ENCODE results near the gene RASSF9.

Gene RASSF9

DNA sequence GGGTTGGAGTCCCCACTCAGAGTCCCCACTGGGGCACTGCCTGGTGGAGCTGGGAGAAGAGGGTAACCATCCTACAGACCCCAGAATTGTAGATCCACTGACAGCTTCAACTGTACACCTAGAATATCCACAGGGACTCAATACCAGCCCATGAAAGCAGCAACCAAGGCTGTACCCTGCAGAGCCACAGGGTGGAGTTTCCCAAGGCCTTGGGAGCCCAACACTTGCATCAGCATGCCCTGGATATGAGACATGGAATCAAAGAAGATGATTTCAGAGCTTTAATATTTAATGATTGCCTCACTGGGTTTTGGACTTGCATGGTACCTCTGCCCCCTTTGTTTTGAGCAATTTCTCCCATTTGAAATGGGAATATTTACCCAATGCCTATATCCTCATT, 80.4 kb downstream of the RASSF9 start:
- in situ Hi-C loops (cut with MboI; ENCODE audit: low sequenced_read_pairs): no loop called here
